ENCODE results near the gene ACTR1A.

The ACTR1A gene

GRCh38 chr10:102475451-102476040 lies 27.0 kb downstream of the ACTR1A start:
- no peak overlapping the region for H3K4me3 ChIP-seq (replicated peaks; ENCODE audit: low read depth, low read length)
- DNase-seq (ENCODE audit: low read depth) = no peak
- TF ChIP-seq CTCF (IDR thresholded peaks at IDR 0.05; ENCODE audit: low read length, missing control alignments) = no peak

- no peak for TF ChIP-seq CTCF (IDR thresholded peaks at IDR 0.05; ENCODE audit: low read length, missing control alignments)
- no peak for DNase-seq (ENCODE audit: low read depth)
Observed at GRCh38 chr10:102473445-102474331, 28.8 kb downstream of the ACTR1A start.

DNA sequence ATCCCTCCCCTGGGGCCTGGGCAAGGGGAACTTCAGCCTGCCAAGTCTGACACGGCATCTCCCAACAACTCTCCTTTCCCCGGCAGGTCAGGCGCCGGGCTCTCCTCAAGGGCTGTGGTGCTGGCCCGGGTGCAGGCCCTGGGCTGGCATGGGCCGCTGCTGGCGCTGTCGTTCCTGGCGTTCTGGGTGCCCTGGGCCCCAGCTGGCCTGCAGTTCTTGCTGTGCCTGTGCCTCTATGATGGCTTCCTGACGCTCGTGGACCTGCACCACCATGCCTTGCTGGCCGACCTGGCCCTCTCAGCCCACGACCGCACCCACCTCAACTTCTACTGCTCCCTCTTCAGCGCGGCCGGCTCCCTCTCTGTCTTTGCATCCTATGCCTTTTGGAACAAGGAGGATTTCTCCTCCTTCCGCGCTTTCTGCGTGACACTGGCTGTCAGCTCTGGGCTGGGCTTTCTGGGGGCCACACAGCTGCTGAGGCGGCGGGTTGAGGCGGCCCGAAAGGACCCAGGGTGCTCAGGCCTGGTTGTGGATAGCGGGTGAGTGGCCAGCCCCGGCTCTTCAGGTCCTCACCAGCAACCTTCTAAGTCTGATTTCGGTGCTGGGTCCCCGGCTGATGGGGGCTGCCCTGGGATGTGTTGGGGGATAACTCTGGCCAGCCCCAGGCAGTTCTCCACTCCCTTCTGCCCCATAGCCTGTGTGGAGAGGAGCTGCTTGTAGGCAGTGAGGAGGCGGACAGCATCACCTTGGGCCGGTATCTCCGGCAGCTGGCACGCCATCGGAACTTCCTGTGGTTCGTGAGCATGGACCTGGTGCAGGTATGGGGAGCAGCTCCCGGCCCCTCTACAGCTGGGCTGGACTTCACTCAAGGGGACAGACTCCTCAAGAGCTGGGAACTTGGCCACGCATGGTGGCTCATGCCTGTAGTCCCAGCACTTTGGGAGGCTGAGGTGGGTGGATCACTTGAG lies 31.6 kb downstream of the ACTR1A start:
- no peak for TF ChIP-seq CTCF (IDR thresholded peaks at IDR 0.05; ENCODE audit: low read length, missing control alignments)
- no peak overlapping the region for H3K4me3 ChIP-seq (replicated peaks; ENCODE audit: low read depth, low read length)
- DNase-seq (ENCODE audit: low read depth) = no peak

More at GRCh38 chr10:102473445-102474331, 28.8 kb downstream of the ACTR1A start:
- H3K4me3 ChIP-seq (replicated peaks; ENCODE audit: low read depth, low read length) = no peak overlapping the region

DNA sequence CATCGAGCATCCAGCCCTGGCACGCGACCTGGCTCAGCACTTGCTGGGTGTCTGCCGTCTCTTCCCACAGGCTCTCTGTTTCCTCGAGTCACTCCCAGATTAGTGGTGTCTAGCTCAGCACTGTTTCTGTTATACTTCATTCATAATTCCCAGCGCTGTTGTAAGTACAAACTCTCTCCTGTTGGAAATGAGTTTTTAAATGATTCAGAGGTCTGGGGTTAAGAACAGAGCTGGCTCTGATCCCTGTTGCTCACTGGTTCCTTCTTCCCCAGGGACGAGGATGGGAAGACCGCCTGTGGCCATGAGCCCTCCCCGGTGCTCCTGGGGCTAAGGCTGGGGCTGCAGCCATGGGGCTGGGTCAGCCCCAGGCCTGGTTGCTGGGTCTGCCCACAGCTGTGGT lies 33.8 kb downstream of the ACTR1A start:
- no peak for TF ChIP-seq CTCF (IDR thresholded peaks at IDR 0.05; ENCODE audit: low read length, missing control alignments)
- DNase-seq (ENCODE audit: low read depth) = no peak

GRCh38 chr10:102467971-102468438 lies 34.5 kb downstream of the ACTR1A start:
- no peak for TF ChIP-seq CTCF (IDR thresholded peaks at IDR 0.05; ENCODE audit: low read length, missing control alignments)
- no peak for DNase-seq (ENCODE audit: low read depth)
- no peak overlapping the region for H3K4me3 ChIP-seq (replicated peaks; ENCODE audit: low read depth, low read length)

More for the DNA sequence above, 33.8 kb downstream of the ACTR1A start:
- H3K4me3 ChIP-seq (replicated peaks; ENCODE audit: low read depth, low read length) = no peak overlapping the region

GRCh38 chr10:102467318-102467717 lies 35.2 kb downstream of the ACTR1A start:
- TF ChIP-seq CTCF (IDR thresholded peaks at IDR 0.05; ENCODE audit: low read length, missing control alignments) = no peak
- no peak overlapping the region for H3K4me3 ChIP-seq (replicated peaks; ENCODE audit: low read depth, low read length)
- DNase-seq (ENCODE audit: low read depth) = no peak
